NCI-H446 treated with DMSO at 0.1 percent for 48 hours (cell line): ENCODE results near the gene MAEL.
A peak's percentile ranks its signal among the peaks of the same experiment; 100 is the strongest.

Experiments used
- DNase-seq: peaks from one replicate; lab custom pipeline; 2025; lab: John Stamatoyannopoulos, UW

Gene MAEL

GRCh38 chr1:166988974-166989515 is at the start of gene MAEL:
Gene MAEL (plus strand): TSS chr1:166989280. CDS start chr1:166989353, 73 bp downstream.
- no peak for DNase-seq

- no peak for DNase-seq
Observed at GRCh38 chr1:166939741-166940375, 49.2 kb upstream of the MAEL start.

GRCh38 chr1:166944186-166944967 is 44.7 kb upstream of the MAEL start:
- no peak for DNase-seq

- DNase-seq = no peak
Observed at GRCh38 chr1:166947398-166948043, 41.6 kb upstream of the MAEL start.

GRCh38 chr1:166948856-166949350 is 40.2 kb upstream of the MAEL start:
- no peak for DNase-seq

GRCh38 chr1:166950156-166950555 is 38.9 kb upstream of the MAEL start:
- DNase-seq = no peak

- DNase-seq = no peak
Observed at GRCh38 chr1:166951050-166951449, 38.0 kb upstream of the MAEL start.

- DNase-seq = peak; percentile 29
Observed at GRCh38 chr1:166952002-166952746, 36.9 kb upstream of the MAEL start.

- no peak for DNase-seq
Observed at GRCh38 chr1:166953491-166953890, 35.6 kb upstream of the MAEL start.

GRCh38 chr1:166956057-166956850 is 32.8 kb upstream of the MAEL start:
- no peak for DNase-seq

- no peak for DNase-seq
Observed at GRCh38 chr1:166956872-166957271, 32.2 kb upstream of the MAEL start.

- DNase-seq = no peak
Observed at GRCh38 chr1:166960858-166961474, 28.1 kb upstream of the MAEL start.

GRCh38 chr1:166969074-166969677 is 19.9 kb upstream of the MAEL start:
- DNase-seq = no peak

GRCh38 chr1:166971252-166971651 is 17.8 kb upstream of the MAEL start:
- no peak for DNase-seq

- no peak for DNase-seq
Observed at GRCh38 chr1:166972193-166972592, 16.9 kb upstream of the MAEL start.

- DNase-seq = no peak
Observed at GRCh38 chr1:166972826-166973225, 16.3 kb upstream of the MAEL start.

- no peak for DNase-seq
Observed at GRCh38 chr1:166974647-166975345, 14.3 kb upstream of the MAEL start.

GRCh38 chr1:166975361-166976129 is 13.5 kb upstream of the MAEL start, which contains the start of gene ILDR2:
Gene ILDR2 (minus strand): TSS chr1:166975540. CDS start chr1:166975268, 272 bp downstream.
- no peak for DNase-seq

GRCh38 chr1:166977951-166978350 is 11.1 kb upstream of the MAEL start:
- no peak for DNase-seq
